Measurements from ENCODE around the gene IGFN1. TPM values are rescaled to one million over a fixed set of nuclear protein-coding genes. Genes with fewer than 3 reads are reported as not detected.

The IGFN1 gene
- total and polyA plus RNA-seq, 4 donors, result 0.03 to 0.14 (median 0.08) TPM; not detected in 1

DNA sequence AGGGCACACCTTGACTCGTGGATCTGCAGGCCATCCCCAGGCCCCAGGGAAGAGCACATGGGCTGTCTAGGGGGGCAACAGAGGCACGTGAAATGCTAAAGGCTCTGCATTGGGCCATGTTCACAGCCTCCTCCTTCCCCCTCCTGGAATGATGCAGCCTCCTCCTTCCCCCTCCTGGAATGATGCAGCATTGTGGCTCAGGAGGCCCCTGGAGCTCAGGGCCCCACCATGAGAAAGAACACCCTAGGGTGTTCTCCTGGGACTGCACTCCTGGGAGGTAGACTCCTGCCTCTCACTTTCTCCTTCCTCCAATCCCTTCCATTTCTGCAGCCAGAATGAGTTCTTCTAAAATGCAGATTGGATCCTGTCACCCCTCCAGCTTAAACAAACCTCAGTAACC is 1.5 kb upstream of the IGFN1 start:
- no peak for DNase-seq (ENCODE audit: low spot score)
- peaks cover 0 to 2% (median 0%) of the 10 kb centered on the region in 4 donors for H3K4me1 ChIP-seq (ENCODE audit: control insufficient read depth in 4 of 4, insufficient read depth in 4 of 4, low read length in 3 of 4)
- TF ChIP-seq, protein P1, sequence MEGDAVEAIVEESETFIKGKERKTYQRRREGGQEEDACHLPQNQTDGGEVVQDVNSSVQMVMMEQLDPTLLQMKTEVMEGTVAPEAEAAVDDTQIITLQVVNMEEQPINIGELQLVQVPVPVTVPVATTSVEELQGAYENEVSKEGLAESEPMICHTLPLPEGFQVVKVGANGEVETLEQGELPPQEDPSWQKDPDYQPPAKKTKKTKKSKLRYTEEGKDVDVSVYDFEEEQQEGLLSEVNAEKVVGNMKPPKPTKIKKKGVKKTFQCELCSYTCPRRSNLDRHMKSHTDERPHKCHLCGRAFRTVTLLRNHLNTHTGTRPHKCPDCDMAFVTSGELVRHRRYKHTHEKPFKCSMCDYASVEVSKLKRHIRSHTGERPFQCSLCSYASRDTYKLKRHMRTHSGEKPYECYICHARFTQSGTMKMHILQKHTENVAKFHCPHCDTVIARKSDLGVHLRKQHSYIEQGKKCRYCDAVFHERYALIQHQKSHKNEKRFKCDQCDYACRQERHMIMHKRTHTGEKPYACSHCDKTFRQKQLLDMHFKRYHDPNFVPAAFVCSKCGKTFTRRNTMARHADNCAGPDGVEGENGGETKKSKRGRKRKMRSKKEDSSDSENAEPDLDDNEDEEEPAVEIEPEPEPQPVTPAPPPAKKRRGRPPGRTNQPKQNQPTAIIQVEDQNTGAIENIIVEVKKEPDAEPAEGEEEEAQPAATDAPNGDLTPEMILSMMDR (IDR thresholded peaks at IDR 0.05; ENCODE audit: low read depth, low read length, missing input control), result no peak
- no peak for TF ChIP-seq JUND (IDR thresholded peaks at IDR 0.05)
- no peak for TF ChIP-seq FOXA2 (IDR thresholded peaks at IDR 0.05)
- TF ChIP-seq FOXA1 (IDR thresholded peaks at IDR 0.05), result no peak
- TF ChIP-seq, protein P2, sequence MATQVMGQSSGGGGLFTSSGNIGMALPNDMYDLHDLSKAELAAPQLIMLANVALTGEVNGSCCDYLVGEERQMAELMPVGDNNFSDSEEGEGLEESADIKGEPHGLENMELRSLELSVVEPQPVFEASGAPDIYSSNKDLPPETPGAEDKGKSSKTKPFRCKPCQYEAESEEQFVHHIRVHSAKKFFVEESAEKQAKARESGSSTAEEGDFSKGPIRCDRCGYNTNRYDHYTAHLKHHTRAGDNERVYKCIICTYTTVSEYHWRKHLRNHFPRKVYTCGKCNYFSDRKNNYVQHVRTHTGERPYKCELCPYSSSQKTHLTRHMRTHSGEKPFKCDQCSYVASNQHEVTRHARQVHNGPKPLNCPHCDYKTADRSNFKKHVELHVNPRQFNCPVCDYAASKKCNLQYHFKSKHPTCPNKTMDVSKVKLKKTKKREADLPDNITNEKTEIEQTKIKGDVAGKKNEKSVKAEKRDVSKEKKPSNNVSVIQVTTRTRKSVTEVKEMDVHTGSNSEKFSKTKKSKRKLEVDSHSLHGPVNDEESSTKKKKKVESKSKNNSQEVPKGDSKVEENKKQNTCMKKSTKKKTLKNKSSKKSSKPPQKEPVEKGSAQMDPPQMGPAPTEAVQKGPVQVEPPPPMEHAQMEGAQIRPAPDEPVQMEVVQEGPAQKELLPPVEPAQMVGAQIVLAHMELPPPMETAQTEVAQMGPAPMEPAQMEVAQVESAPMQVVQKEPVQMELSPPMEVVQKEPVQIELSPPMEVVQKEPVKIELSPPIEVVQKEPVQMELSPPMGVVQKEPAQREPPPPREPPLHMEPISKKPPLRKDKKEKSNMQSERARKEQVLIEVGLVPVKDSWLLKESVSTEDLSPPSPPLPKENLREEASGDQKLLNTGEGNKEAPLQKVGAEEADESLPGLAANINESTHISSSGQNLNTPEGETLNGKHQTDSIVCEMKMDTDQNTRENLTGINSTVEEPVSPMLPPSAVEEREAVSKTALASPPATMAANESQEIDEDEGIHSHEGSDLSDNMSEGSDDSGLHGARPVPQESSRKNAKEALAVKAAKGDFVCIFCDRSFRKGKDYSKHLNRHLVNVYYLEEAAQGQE (IDR thresholded peaks at IDR 0.05), result no peak
- no peak for TF ChIP-seq EGR1 (IDR thresholded peaks at IDR 0.05; ENCODE audit: low read depth in 2 of 2)
- no peak for TF ChIP-seq GABPA (IDR thresholded peaks at IDR 0.05 in 1 of 2, conservative IDR thresholded peaks at IDR 0.05 in 1 of 2)
- TF ChIP-seq, protein P3, sequence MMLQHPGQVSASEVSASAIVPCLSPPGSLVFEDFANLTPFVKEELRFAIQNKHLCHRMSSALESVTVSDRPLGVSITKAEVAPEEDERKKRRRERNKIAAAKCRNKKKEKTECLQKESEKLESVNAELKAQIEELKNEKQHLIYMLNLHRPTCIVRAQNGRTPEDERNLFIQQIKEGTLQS (IDR thresholded peaks at IDR 0.05), result no peak
- no peak for TF ChIP-seq YY1 (IDR thresholded peaks at IDR 0.05)
- TF ChIP-seq RAD21 (IDR thresholded peaks at IDR 0.05), result no peak
- TF ChIP-seq SP1 (IDR thresholded peaks at IDR 0.05), result no peak
- H3K9ac ChIP-seq (ENCODE audit: low read depth in 1 of 2, low read length in 2 of 2), result no peak overlapping the region
- peaks cover 0 to 2% (median 0%) of the 10 kb centered on the region in 4 donors for H3K27me3 ChIP-seq (ENCODE audit: control insufficient read depth in 4 of 4, insufficient read depth in 4 of 4, low read length in 3 of 4)
- no peak overlapping the region for H3K27ac ChIP-seq (ENCODE audit: low read depth in 1 of 2, low read length in 2 of 2)
- H3K9me3 ChIP-seq (ENCODE audit: control insufficient read depth in 4 of 4, low read length in 3 of 4), result no peaks in the 10 kb centered on the region
- WGBS, result 76% methylated on average over 2 of the region's 2 CpGs
- no peaks in the 10 kb centered on the region for H3K36me3 ChIP-seq (ENCODE audit: control insufficient read depth in 4 of 4, insufficient read depth in 3 of 4, low read depth in 1 of 4, low read length in 3 of 4)
- no peak overlapping the region for H3K4me3 ChIP-seq (ENCODE audit: low read depth in 1 of 3, low read length in 3 of 3)

DNA sequence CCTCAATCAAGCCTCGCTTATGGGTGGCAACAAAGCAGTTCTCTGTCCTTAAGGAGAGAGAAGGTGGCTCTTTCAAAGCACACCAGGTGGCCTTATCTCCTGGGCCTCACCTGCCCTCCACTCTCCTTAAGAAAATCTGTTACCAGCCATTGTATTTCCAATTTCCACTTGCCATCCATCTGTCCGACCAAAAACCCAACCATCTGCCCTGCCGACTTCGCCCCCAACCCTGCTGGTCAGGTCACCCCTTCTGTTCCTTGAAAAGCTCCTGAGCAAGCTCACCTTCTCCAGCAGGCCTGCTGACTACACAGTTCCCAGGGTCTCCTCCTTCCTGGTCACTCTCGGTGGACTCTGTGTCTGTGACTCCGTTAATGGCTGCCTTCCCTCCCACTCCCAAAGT is 619 bp upstream of the IGFN1 start:
- Histone ChIP-seq H3K27me3 (ENCODE audit: control insufficient read depth in 4 of 4, insufficient read depth in 4 of 4, low read length in 3 of 4) (peaks cover 0 to 2% (median 0%) of the 10 kb centered on the region in 4 donors), H3K9ac (ENCODE audit: low read depth in 1 of 2, low read length in 2 of 2) (no peak overlapping the region), H3K4me3 (ENCODE audit: low read depth in 1 of 3, low read length in 3 of 3) (no peak overlapping the region), H3K9me3 (ENCODE audit: control insufficient read depth in 4 of 4, low read length in 3 of 4) (no peaks in the 10 kb centered on the region), H3K27ac (ENCODE audit: low read depth in 1 of 2, low read length in 2 of 2) (no peak overlapping the region), H3K36me3 (ENCODE audit: control insufficient read depth in 4 of 4, insufficient read depth in 3 of 4, low read depth in 1 of 4, low read length in 3 of 4) (no peaks in the 10 kb centered on the region), H3K4me1 (ENCODE audit: control insufficient read depth in 4 of 4, insufficient read depth in 4 of 4, low read length in 3 of 4) (no peaks in the 10 kb centered on the region)
- 86% methylated on average over 6 of the region's 6 CpGs for WGBS
- TF ChIP-seq NR2F2 (IDR thresholded peaks at IDR 0.05) (no peak), EGR1 (IDR thresholded peaks at IDR 0.05; ENCODE audit: low read depth in 2 of 2) (no peak), TAF1 (conservative IDR thresholded peaks at IDR 0.05) (no peak), GABPA (IDR thresholded peaks at IDR 0.05 in 1 of 2, conservative IDR thresholded peaks at IDR 0.05 in 1 of 2) (no peak), JUND (IDR thresholded peaks at IDR 0.05) (no peak), RAD21 (IDR thresholded peaks at IDR 0.05) (no peak)
- TF ChIP-seq, protein P4, sequence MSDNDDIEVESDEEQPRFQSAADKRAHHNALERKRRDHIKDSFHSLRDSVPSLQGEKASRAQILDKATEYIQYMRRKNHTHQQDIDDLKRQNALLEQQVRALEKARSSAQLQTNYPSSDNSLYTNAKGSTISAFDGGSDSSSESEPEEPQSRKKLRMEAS (IDR thresholded peaks at IDR 0.05), result no peak
- DNase-seq (ENCODE audit: low spot score), result no peak
